Gastroesophageal sphincter (tissue), 3 donors: ENCODE measurements around the gene MICAL1.

Source experiments
- CTCF ChIP-seq, 4 experiments: fragments of 200-600 bp in 2 of 4; fragments of 450-650 bp in 2 of 4; sonication (generic) in 1 of 4; IDR thresholded peaks; one replicate each; pipeline ENCODE4 v1.5.1; 2017 to 2019; ENCODE audit warnings: antibody characterized with exemption in 4 of 4, mild to moderate bottlenecking in 2 of 4, moderate library complexity in 2 of 4
- POLR2A ChIP-seq, 2 donors: fragments of 450-650 bp; IDR thresholded peaks; one replicate each; pipeline ENCODE4 v1.6.1; 2017; ENCODE audit warnings: antibody characterized with exemption in 2 of 2, mild to moderate bottlenecking in 2 of 2, moderate library complexity in 1 of 2
- POLR2AphosphoS5 ChIP-seq: sonication (generic); formaldehyde crosslinking; IDR thresholded peaks from one replicate; pipeline ENCODE4 v1.6.1; 2017; ENCODE audit warnings: antibody characterized with exemption

GRCh38 chr6:109469591-109470189, 14.1 kb upstream of the MICAL1 start:
- TF ChIP-seq POLR2AphosphoS5 (no peak), POLR2A (IDR thresholded peaks at IDR 0.05) (no peak), CTCF (IDR thresholded peaks at IDR 0.05) (no peak)
